GM18502 (cell line): ENCODE results near the gene COX7A2L.

ENCODE experiments used
- ATAC-seq: cut with Tn5 transposase; IDR thresholded peaks from one replicate; pipeline ENCODE4 v1.9.1; 2021; ENCODE audit warnings: mild to moderate bottlenecking; ENCODE audit not compliant: unreplicated experiment, poor library complexity

Gene COX7A2L

GRCh38 chr2:42321452-42322064 is 39.5 kb downstream of the COX7A2L start:
- no peak for ATAC-seq

DNA sequence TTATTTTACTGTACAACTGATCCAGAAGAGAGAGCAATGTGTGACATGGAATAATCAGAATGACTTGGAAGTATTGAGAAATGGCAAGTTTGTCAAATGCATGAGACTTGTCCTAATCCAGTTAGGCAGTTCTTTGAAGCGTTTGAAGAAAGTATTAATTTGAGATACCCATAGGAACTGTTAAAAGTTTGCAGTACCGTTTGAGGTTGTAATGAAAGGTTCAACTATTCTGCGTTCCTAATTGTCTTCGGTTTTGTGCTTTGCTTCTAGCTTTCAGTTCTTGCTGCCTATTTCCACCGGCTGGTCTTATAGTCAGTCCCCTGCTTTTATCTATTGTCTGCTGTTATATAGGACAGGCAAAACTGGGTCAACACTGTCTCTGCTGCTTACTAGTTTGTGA is 41.8 kb downstream of the COX7A2L start:
- ATAC-seq = no peak

DNA sequence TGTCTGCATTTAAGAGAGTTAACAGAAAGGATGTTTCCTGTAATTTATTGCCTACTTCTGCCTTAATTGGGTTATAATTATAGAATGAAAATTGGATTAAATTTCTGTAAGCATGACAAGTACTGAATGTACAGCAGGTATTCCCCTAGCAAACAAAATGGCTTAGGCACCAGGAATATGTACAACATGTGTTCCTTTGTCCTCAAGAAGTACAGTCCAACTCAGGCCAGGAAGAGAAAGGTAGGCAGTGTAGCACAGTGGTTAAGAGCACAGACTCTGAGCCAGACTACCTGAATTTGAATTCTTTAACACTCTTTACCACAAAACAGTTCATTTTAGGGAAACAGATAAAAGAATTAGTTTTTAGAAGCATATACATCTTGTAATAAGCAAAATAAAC is 43.1 kb downstream of the COX7A2L start:
- no peak for ATAC-seq

GRCh38 chr2:42317486-42317885 is 43.5 kb downstream of the COX7A2L start:
- no peak for ATAC-seq

GRCh38 chr2:42316910-42317309 is 44.1 kb downstream of the COX7A2L start:
- no peak for ATAC-seq

GRCh38 chr2:42315844-42316470 is 45.1 kb downstream of the COX7A2L start:
- ATAC-seq = no peak

DNA sequence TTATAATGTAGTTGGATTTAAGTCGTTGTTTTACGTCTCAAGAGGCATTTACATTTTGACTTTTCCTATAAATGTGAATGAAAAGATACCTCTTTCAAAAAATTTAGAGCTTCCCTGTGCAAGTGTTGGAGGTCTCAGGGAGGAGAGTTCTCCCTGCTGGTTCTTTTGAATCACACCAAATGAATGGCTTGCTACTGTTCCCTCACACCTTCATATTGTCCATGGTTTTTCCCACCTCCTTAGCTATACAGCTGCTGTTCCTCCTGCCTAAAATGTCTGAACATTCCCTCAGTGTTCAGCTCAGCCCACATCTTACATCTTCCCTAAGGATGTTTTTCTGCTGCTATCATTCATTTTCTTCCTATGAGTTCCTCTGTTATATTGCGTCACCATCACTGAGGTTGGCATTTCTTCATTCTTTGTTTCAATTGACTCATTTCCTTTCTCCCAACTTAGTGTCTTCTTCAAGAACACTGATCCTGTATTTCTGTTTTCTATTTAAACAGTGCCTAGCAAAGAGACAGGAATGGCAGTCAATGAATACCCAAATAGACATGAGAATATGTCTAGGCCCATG is 46.0 kb downstream of the COX7A2L start:
- no peak for ATAC-seq

DNA sequence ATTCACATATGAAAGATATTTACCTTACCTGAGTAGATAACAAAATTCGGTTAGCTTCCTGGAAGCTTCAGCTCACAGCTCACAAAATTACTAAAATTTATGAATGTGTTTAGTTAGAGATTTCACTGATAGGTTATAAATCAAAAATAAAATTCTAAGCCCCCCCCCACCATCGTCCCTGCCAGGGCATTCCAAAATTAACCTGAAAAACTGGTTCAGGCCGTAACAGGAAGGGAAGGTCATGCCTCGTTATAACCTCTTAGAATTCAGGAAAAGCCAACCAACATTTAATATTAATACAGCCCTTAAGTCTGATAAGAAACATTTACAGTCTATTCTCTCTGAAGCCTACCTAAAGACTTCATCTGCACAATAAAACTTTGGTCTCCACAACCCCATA is 48.9 kb downstream of the COX7A2L start:
- no peak for ATAC-seq

GRCh38 chr2:42310007-42310515 is 51.0 kb downstream of the COX7A2L start:
- no peak for ATAC-seq

GRCh38 chr2:42309366-42309765 is 51.7 kb downstream of the COX7A2L start:
- no peak for ATAC-seq

DNA sequence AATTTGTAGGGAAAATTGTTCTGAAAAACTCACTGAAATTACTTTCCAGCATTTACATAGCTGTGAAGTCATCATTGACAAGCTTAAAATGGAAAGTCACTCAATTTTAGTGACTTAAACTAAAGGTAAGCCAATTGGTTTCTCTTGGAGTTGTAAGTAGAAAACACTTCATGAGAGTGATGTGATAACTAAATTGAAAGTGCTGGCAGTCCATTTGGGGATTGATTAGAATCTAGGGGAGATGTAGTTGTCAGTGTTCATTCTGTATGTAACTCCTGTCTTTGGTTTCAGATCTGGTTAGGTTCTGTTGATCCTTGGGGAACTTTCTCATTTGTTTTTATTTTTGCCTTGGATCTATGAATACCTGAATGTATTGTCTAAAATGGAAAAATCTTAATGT is 53.8 kb downstream of the COX7A2L start:
- no peak for ATAC-seq

- no peak for ATAC-seq
Measured at GRCh38 chr2:42304059-42304713, 56.8 kb downstream of the COX7A2L start.

GRCh38 chr2:42303252-42303651 is 57.8 kb downstream of the COX7A2L start:
- no peak for ATAC-seq

DNA sequence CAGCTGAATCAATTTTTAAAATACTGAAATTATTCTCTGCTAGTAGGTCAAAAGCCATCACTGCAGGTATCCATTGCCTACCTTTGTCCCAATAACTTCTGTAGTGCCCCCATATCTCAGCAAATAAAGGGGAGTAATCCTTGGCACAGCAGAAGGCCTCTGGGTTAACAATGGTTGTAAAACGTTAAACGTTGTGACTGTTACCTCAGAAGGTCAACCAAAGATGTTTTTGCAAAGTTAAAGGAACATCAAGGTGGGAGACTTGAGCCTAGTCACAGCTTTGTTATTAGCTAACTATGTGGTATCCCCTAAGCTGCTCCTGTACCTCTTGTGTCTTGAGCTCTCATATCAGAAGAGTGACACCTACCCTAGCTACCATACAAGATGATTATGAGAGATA is 60.5 kb downstream of the COX7A2L start:
- no peak for ATAC-seq
